GM23338 (cell line): Measurements from ENCODE around the gene CD7. TPM values are rescaled to one million over a fixed set of nuclear protein-coding genes. Genes with fewer than 3 reads are reported as not detected.

Experiments
- ATAC-seq: fragments of 200-7000 bp; cut with Tn5 transposase; 3 replicates; pipeline ENCODE4 v1.9.1; 2020
- DNase-seq: peaks from one replicate; pipeline ENCODE4 v3.0.0-alpha.2; 2015; ENCODE audit warnings: low spot score
- H2AFZ ChIP-seq: fragments of 200-600 bp; sonication (generic); 2 replicates; pipeline ENCODE4 v1.8.0; 2016; ENCODE audit warnings: antibody characterized with exemption, mild to moderate bottlenecking, moderate library complexity
- H3F3A ChIP-seq: fragments of 200-600 bp; sonication (generic); replicated peaks from 2 replicates; pipeline ENCODE4 v1.8.0; 2017; ENCODE audit warnings: antibody characterized with exemption, mixed run types, low read depth
- H3K27ac ChIP-seq: fragments of 200-600 bp; sonication (generic); 2 replicates; pipeline ENCODE4 v1.6.1; 2016; ENCODE audit warnings: low read depth
- H3K27me3 ChIP-seq: fragments of 200-600 bp; sonication (generic); 2 replicates; pipeline ENCODE4 v1.8.0; 2016; ENCODE audit warnings: mild to moderate bottlenecking, mixed run types, moderate library complexity; ENCODE audit not compliant: insufficient read depth
- H3K36me3 ChIP-seq: fragments of 200-600 bp; sonication (generic); 2 replicates; pipeline ENCODE4 v1.8.0; 2016; ENCODE audit warnings: mild to moderate bottlenecking; ENCODE audit not compliant: insufficient read depth
- H3K4me1 ChIP-seq: fragments of 200-600 bp; sonication (generic); 2 replicates; pipeline ENCODE4 v1.8.0; 2016; ENCODE audit warnings: mild to moderate bottlenecking, moderate library complexity; ENCODE audit not compliant: insufficient read depth
- H3K4me2 ChIP-seq: fragments of 200-600 bp; sonication (generic); 2 replicates; pipeline ENCODE4 v1.7.1; 2017; ENCODE audit warnings: mixed run types
- H3K4me3 ChIP-seq: fragments of 200-600 bp; sonication (generic); 2 replicates; pipeline ENCODE4 v1.6.1; 2016; ENCODE audit warnings: mixed run types
- H3K79me2 ChIP-seq: fragments of 200-600 bp; sonication (generic); replicated peaks from 2 replicates; pipeline ENCODE4 v1.8.0; 2017; ENCODE audit warnings: mild to moderate bottlenecking; ENCODE audit not compliant: insufficient read depth
- H3K9me2 ChIP-seq: fragments of 200-600 bp; sonication (generic); 2 replicates; pipeline ENCODE4 v1.8.0; 2017; ENCODE audit not compliant: insufficient read depth
- H4K20me1 ChIP-seq: fragments of 200-600 bp; sonication (generic); replicated peaks from 2 replicates; pipeline ENCODE4 v1.8.0; 2017; ENCODE audit warnings: mild to moderate bottlenecking; ENCODE audit not compliant: insufficient read depth
- H3K27ac Mint-ChIP-seq: 2 replicates; pipeline ENCODE4 v1.8.0; 2020; ENCODE audit warnings: inconsistent platforms, mild to moderate bottlenecking, moderate library complexity, mixed read lengths
- H3K27me3 Mint-ChIP-seq: 3 replicates; pipeline ENCODE4 v1.8.0; 2022; ENCODE audit warnings: low read depth, mild to moderate bottlenecking, moderate library complexity, mixed read lengths, inconsistent platforms; ENCODE audit not compliant: insufficient read depth, poor library complexity
- H3K36me3 Mint-ChIP-seq: 3 replicates; pipeline ENCODE4 v1.8.0; 2021; ENCODE audit warnings: low read depth, mild to moderate bottlenecking, inconsistent platforms, moderate library complexity, mixed read lengths
- H3K4me1 Mint-ChIP-seq: 3 replicates; pipeline ENCODE4 v1.8.0; 2020; ENCODE audit warnings: mild to moderate bottlenecking, inconsistent platforms, mixed read lengths
- H3K4me3 Mint-ChIP-seq: 3 replicates; pipeline ENCODE4 v1.8.0; 2021; ENCODE audit warnings: moderate library complexity, mild to moderate bottlenecking, inconsistent platforms, mixed read lengths
- H3K9me3 Mint-ChIP-seq: 3 replicates; pipeline ENCODE4 v1.8.0; 2020; ENCODE audit warnings: moderate library complexity, mild to moderate bottlenecking, inconsistent platforms, mixed read lengths
- CREB1 ChIP-seq: fragments of 250-450 bp; sonication (Bioruptor Pico); IDR thresholded peaks from 2 replicates; pipeline ENCODE4 v1.5.0; 2020; ENCODE audit warnings: low read depth, mild to moderate bottlenecking, moderate library complexity
- CTCF ChIP-seq, 2 experiments: fragments of 200-600 bp in 1 of 2; sonication (generic) in 1 of 2; conservative IDR thresholded peaks; 2 replicates each; pipeline versions ENCODE4 v1.5.1 to v1.6.1; 2016 to 2017; ENCODE audit warnings: antibody characterized with exemption in 2 of 2, low read depth in 2 of 2, mild to moderate bottlenecking in 2 of 2, moderate library complexity in 1 of 2
- ETS1 ChIP-seq: IDR thresholded peaks from 2 replicates; pipeline ENCODE4 v1.6.1; 2016; ENCODE audit warnings: antibody characterized with exemption
- EZH2phosphoT487 ChIP-seq: fragments of 200-600 bp; sonication (generic); IDR thresholded peaks from one replicate; pipeline ENCODE4 v1.8.1; 2018; ENCODE audit warnings: antibody characterized with exemption; ENCODE audit not compliant: unreplicated experiment
- JUNB ChIP-seq: IDR thresholded peaks from one replicate; pipeline ENCODE4 v1.6.1; 2016; ENCODE audit warnings: antibody characterized with exemption; ENCODE audit not compliant: unreplicated experiment
- NANOG ChIP-seq: IDR thresholded peaks from 2 replicates; pipeline ENCODE4 v1.6.1; 2016; ENCODE audit warnings: antibody characterized with exemption, borderline replicate concordance
- POLR2AphosphoS5 ChIP-seq: IDR thresholded peaks from 2 replicates; pipeline ENCODE4 v1.6.1; 2016; ENCODE audit warnings: antibody characterized with exemption, low read depth
- STAT1 ChIP-seq: IDR thresholded peaks from one replicate; pipeline ENCODE4 v1.6.1; 2016; ENCODE audit warnings: antibody characterized with exemption; ENCODE audit not compliant: unreplicated experiment
- ZNF114 ChIP-seq: fragments of 250-450 bp; sonication (Bioruptor Pico); IDR thresholded peaks from 2 replicates; pipeline ENCODE4 v1.5.0; 2020; ENCODE audit warnings: mild to moderate bottlenecking, moderate library complexity
- ZNF331 ChIP-seq: fragments of 250-450 bp; sonication (Bioruptor Pico); IDR thresholded peaks from 2 replicates; pipeline ENCODE4 v1.5.0; 2020; ENCODE audit warnings: low read depth, mild to moderate bottlenecking, moderate library complexity
- ZNF462 ChIP-seq: fragments of 250-450 bp; sonication (Bioruptor Pico); IDR thresholded peaks from 2 replicates; pipeline ENCODE4 v1.5.0; 2020; ENCODE audit warnings: mild to moderate bottlenecking, moderate library complexity
- polyA plus RNA-seq: library from polyadenylated mRNA; unstranded; fragments of >200 nt; fragmentation: Nextera tagmentation; extraction: Ambion mirVana; gene quantifications from 2 replicates; pipeline ENCODE4 v1.2.1, GENCODE V29; 2016
- total RNA-seq: library from RNA; depleted of rRNA; stranded (reverse); fragments of >200 nt; shearing (Covaris generic); gene quantifications from 2 replicates; pipeline ENCODE4 v1.2.3, GENCODE V29; 2014

Gene CD7
- total and polyA plus RNA-seq, 2 experiments from 2014 or later = 0.42 to 0.44 TPM

GRCh38 chr17:82343560-82343959, 26.2 kb upstream of the CD7 start:
- no peaks in the 10 kb centered on the region for H4K20me1 ChIP-seq
- H3K4me3 ChIP-seq = no peak overlapping the region
- no peak overlapping the region for H3K4me2 ChIP-seq
- no peaks in the 10 kb centered on the region for H3K9me2 ChIP-seq
- H3K4me1 Mint-ChIP-seq = peaks cover 13% of the 10 kb centered on the region; the same call in 2 of the 3 replicates
- H3K4me1 ChIP-seq = no peaks in the 10 kb centered on the region
- no peak overlapping the region for H3K27ac ChIP-seq
- no peaks in the 10 kb centered on the region for H3K79me2 ChIP-seq
- peaks cover 17% of the 10 kb centered on the region for H3K27me3 Mint-ChIP-seq
- peaks cover 15% of the 10 kb centered on the region for H3K9me3 Mint-ChIP-seq
- DNase-seq (peak; percentile 29), ATAC-seq (peak; percentile 56)
- no peaks in the 10 kb centered on the region for H3K36me3 ChIP-seq
- H3K27ac Mint-ChIP-seq = no peak overlapping the region
- H2AFZ ChIP-seq = no peak overlapping the region
- H3K27me3 ChIP-seq = no peaks in the 10 kb centered on the region
- H3K4me3 Mint-ChIP-seq = no peak overlapping the region
- no peak for TF ChIP-seq CREB1 (CRISPR knock-in tag)
- TF ChIP-seq CTCF (conservative IDR thresholded peaks at IDR 0.05; ENCODE audit: low read depth in 2 of 2) = no peak
- no peaks in the 10 kb centered on the region for H3F3A ChIP-seq
- peaks cover 4% of the 10 kb centered on the region for H3K36me3 Mint-ChIP-seq

- Histone ChIP-seq H4K20me1 (0 out of 2 replicates have a peak, but pooled peaks cover under 1% of the 10 kb centered on the region), H3K9me2 (no peaks in the 10 kb centered on the region), H3K36me3 (no peaks in the 10 kb centered on the region), H3K27me3 (peaks cover 5% of the 10 kb centered on the region; the same call in 1 of the 2 replicates), H3F3A (no peaks in the 10 kb centered on the region), H3K79me2 (no peaks in the 10 kb centered on the region), H3K4me3 (no peak overlapping the region), H3K4me1 (no peaks in the 10 kb centered on the region), H3K4me2 (no peak overlapping the region), H2AFZ (no peak overlapping the region), H3K27ac (no peak overlapping the region)
- no peak overlapping the region for H3K4me3 Mint-ChIP-seq
- H3K27ac Mint-ChIP-seq = no peak overlapping the region
- peaks cover 4% of the 10 kb centered on the region for H3K36me3 Mint-ChIP-seq
- no peak for TF ChIP-seq ETS1
- TF ChIP-seq POLR2AphosphoS5 = no peak
- TF ChIP-seq JUNB = no peak
- TF ChIP-seq EZH2phosphoT487 = no peak
- TF ChIP-seq NANOG = no peak
- TF ChIP-seq ZNF114 (CRISPR knock-in tag) = no peak
- TF ChIP-seq ZNF331 (CRISPR knock-in tag) = no peak
- no peak for TF ChIP-seq ZNF462
- no peak for TF ChIP-seq STAT1
- no peak for TF ChIP-seq CREB1 (CRISPR knock-in tag)
- H3K27me3 Mint-ChIP-seq = peaks cover 18% of the 10 kb centered on the region
- H3K4me1 Mint-ChIP-seq = peaks cover 13% of the 10 kb centered on the region; the same call in 2 of the 3 replicates
- DNase-seq (no peak), ATAC-seq (no peak)
- peaks cover 15% of the 10 kb centered on the region for H3K9me3 Mint-ChIP-seq
Measured at GRCh38 chr17:82342361-82343079, 25.1 kb upstream of the CD7 start.
